ENCODE results near the gene CYP4A22. TPM values are rescaled to one million over a fixed set of nuclear protein-coding genes. Genes with fewer than 3 reads are reported as not detected.

Gene CYP4A22
- polyA plus RNA-seq, 1 experiment: not detected

Other genes with a start within 250 kb of the CYP4A22 start
- not detected in 2 replicates for gene CYP4A11, start 196.0 kb upstream of the CYP4A22 start, polyA plus RNA-seq (2011; rRNA removed)
- gene CYP4X1, start 113.8 kb upstream of the CYP4A22 start, polyA plus RNA-seq (2011; rRNA removed): not detected in 2 replicates
- gene CYP4Z1, start 70.2 kb upstream of the CYP4A22 start, polyA plus RNA-seq (2011; rRNA removed): not detected in 2 replicates
- not detected in 2 replicates for gene PDZK1IP1, start 52.6 kb downstream of the CYP4A22 start, polyA plus RNA-seq (2011; rRNA removed)
- not detected in 2 replicates for gene TAL1, start 94.8 kb downstream of the CYP4A22 start, polyA plus RNA-seq (2011; rRNA removed)
- gene STIL, start 176.7 kb downstream of the CYP4A22 start, polyA plus RNA-seq (2011; rRNA removed): 3.5 and 6.4 TPM in 2 replicates
- 44.3 and 68.7 TPM in 2 replicates for gene CMPK1, start 196.3 kb downstream of the CYP4A22 start, polyA plus RNA-seq (2011; rRNA removed)

Data from AG04450 (cell line).